CD14-positive monocyte (primary cell): ENCODE data around the gene RAB6A. TPM values are rescaled to one million over a fixed set of nuclear protein-coding genes. Genes with fewer than 3 reads are reported as not detected.

Source experiments
- DNase-seq, 3 donors: peaks; one replicate each; pipeline ENCODE4 v3.0.0-alpha.2; 2011 to 2022
- H2AFZ ChIP-seq: 2 replicates; pipeline ENCODE4 v1.6.0; 2012; ENCODE audit warnings: mild to moderate bottlenecking, low read depth, low read length, inconsistent platforms; ENCODE audit not compliant: insufficient read depth, poor library complexity, severe bottlenecking
- H3K27ac ChIP-seq, 2 donors: 1 replicate in 1 of 2; 2 replicates in 1 of 2; pipeline ENCODE4 v1.5.1; 2012 to 2013; ENCODE audit warnings: low read length in 2 of 2, control low read depth in 1 of 2, inconsistent platforms in 1 of 2, low read depth in 1 of 2, mild to moderate bottlenecking in 1 of 2
- H3K27me3 ChIP-seq, 2 donors: one replicate each; pipeline versions ENCODE4 v1.6.0 to v1.6.1; 2011 to 2013; ENCODE audit warnings: low read length in 2 of 2; ENCODE audit not compliant: control insufficient read depth in 2 of 2, insufficient read depth in 2 of 2
- H3K36me3 ChIP-seq, 2 donors: replicated peaks in 1 of 2; 1 replicate in 1 of 2; 2 replicates in 1 of 2; pipeline versions ENCODE4 v1.5.1 to v1.6.1; 2012 to 2013; ENCODE audit warnings: low read length in 2 of 2, control low read depth in 1 of 2, inconsistent platforms in 1 of 2, mild to moderate bottlenecking in 1 of 2; ENCODE audit not compliant: insufficient read depth in 2 of 2, control insufficient read depth in 1 of 2
- H3K4me1 ChIP-seq, 2 donors: 1 replicate in 1 of 2; 2 replicates in 1 of 2; pipeline versions ENCODE4 v1.5.1 to v1.6.1; 2012 to 2013; ENCODE audit warnings: low read length in 2 of 2, control low read depth in 1 of 2, inconsistent platforms in 1 of 2, mild to moderate bottlenecking in 1 of 2, moderate library complexity in 1 of 2; ENCODE audit not compliant: insufficient read depth in 2 of 2, control insufficient read depth in 1 of 2
- H3K4me2 ChIP-seq: replicated peaks from 2 replicates; pipeline ENCODE3; 2012; ENCODE audit warnings: low read length, moderate library complexity, mild to moderate bottlenecking; ENCODE audit not compliant: poor library complexity, severe bottlenecking; ENCODE audit errors: extremely low read depth
- H3K4me3 ChIP-seq, 3 experiments: fragments of 200-600 bp in 1 of 3; sonication (generic) in 1 of 3; replicated peaks in 1 of 3; 1 replicate in 2 of 3; 2 replicates in 1 of 3; pipeline ENCODE4 v1.5.1; 2011 to 2013; ENCODE audit warnings: low read length in 3 of 3, mild to moderate bottlenecking in 3 of 3, control low read depth in 2 of 3, low read depth in 2 of 3, inconsistent platforms in 1 of 3, moderate library complexity in 1 of 3
- H3K79me2 ChIP-seq: 2 replicates; pipeline ENCODE4 v1.6.0; 2012; ENCODE audit warnings: mild to moderate bottlenecking, control low read depth, inconsistent platforms, low read length, moderate library complexity; ENCODE audit not compliant: insufficient read depth
- H3K9ac ChIP-seq: 2 replicates; pipeline ENCODE4 v1.6.0; 2017; ENCODE audit warnings: low read length, mild to moderate bottlenecking; ENCODE audit not compliant: insufficient read depth, poor library complexity, severe bottlenecking
- H3K9me3 ChIP-seq, 2 donors: replicated peaks in 1 of 2; 1 replicate in 1 of 2; 2 replicates in 1 of 2; pipeline versions ENCODE4 v1.5.1 to v1.6.1; 2012 to 2013; ENCODE audit warnings: low read length in 2 of 2, control low read depth in 1 of 2; ENCODE audit not compliant: control insufficient read depth in 1 of 2, insufficient read depth in 1 of 2
- H4K20me1 ChIP-seq: 2 replicates; pipeline ENCODE4 v1.6.0; 2012; ENCODE audit warnings: mild to moderate bottlenecking, low read length, control low read depth, moderate library complexity; ENCODE audit not compliant: insufficient read depth
- H3K27ac Mint-ChIP-seq, 7 donors: one replicate each; pipeline ENCODE4 v1.8.0; 2020; ENCODE audit warnings: mild to moderate bottlenecking in 7 of 7, mixed read lengths in 7 of 7, moderate library complexity in 6 of 7, inconsistent platforms in 2 of 7
- H3K27me3 Mint-ChIP-seq, 3 donors: one replicate each; pipeline ENCODE4 v1.8.0; 2021 to 2022; ENCODE audit warnings: low read depth in 3 of 3, mild to moderate bottlenecking in 3 of 3, mixed read lengths in 3 of 3, moderate library complexity in 3 of 3, inconsistent platforms in 1 of 3
- H3K36me3 Mint-ChIP-seq, 2 donors: one replicate each; pipeline ENCODE4 v1.8.0; 2020; ENCODE audit warnings: mixed read lengths in 2 of 2, inconsistent platforms in 1 of 2, mild to moderate bottlenecking in 1 of 2
- H3K4me1 Mint-ChIP-seq: one replicate; pipeline ENCODE4 v1.8.0; 2020; ENCODE audit warnings: mild to moderate bottlenecking, mixed read lengths
- H3K4me3 Mint-ChIP-seq, 2 donors: one replicate each; pipeline ENCODE4 v1.8.0; 2020; ENCODE audit warnings: mild to moderate bottlenecking in 2 of 2, mixed read lengths in 2 of 2, moderate library complexity in 1 of 2
- H3K9me3 Mint-ChIP-seq, 7 donors: one replicate each; pipeline ENCODE4 v1.8.0; 2020 to 2022; ENCODE audit warnings: mixed read lengths in 7 of 7, mild to moderate bottlenecking in 6 of 7, moderate library complexity in 6 of 7, inconsistent platforms in 2 of 7
- WGBS: methylation state at CpG from one replicate; pipeline ENCODE4 v1.1.5; 2013; ENCODE audit warnings: missing lambda C conversion rate; ENCODE audit not compliant: insufficient coverage; 5-methylcytosine and 5-hydroxymethylcytosine counted together
- intact Hi-C, 2 donors: fragments of 100-400 bp; cut with micrococcal nuclease; formaldehyde crosslinking; loops; one replicate each; pipeline versions ENCODE4 v1.15.0 to v1.15.1; 2023
- polyA plus RNA-seq, 3 donors: library from polyadenylated mRNA; depleted of rRNA in 1 of 3; unstranded in 2 of 3; stranded (reverse) in 1 of 3; fragments of 300-500 nt in 2 of 3; fragments of >200 nt in 1 of 3; fragmentation: Illumina TruSeq in 2 of 3; gene quantifications; 1 replicate in 2 of 3; 2 replicates in 1 of 3; pipeline ENCODE4 v1.2.3, GENCODE V29; 2012 to 2021
- TF ChIP-seq, protein P1 (sequence below): fragments of 200-600 bp; IDR thresholded peaks from one replicate; pipeline ENCODE4 v1.8.0; 2022; ENCODE audit warnings: antibody characterized with exemption, mild to moderate bottlenecking

Gene RAB6A
- polyA plus RNA-seq, 3 donors, result 38.3 to 91.3 (median 78.6) TPM

DNA sequence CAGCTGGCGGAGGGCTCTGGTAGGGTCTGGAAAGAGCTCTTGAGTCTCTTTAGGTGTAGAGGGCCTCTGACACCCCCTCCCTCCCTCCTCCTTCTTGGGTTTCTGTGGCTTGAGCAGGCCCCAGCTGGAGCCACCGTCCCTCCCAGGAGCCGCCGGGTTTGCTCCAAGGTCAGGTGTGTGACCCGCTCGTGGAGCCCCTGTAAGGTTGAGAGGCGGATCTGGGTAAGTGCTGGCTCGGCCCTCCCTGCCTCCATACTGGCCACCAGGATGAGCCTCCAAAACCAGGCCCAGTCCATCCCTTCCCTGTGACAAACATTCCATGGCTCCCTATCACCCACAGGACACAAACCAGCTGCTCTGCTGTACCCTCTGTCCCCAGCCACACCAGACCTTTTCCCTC, 105.2 kb downstream of the RAB6A start:
- no peaks in the 10 kb centered on the region for H3K9me3 Mint-ChIP-seq
- Histone ChIP-seq H2AFZ (no peak overlapping the region), H3K27ac (no peak overlapping the region), H3K27me3 (peaks cover 0 to 4% of the 10 kb centered on the region in 2 donors), H3K4me1 (peaks cover 2 to 3% of the 10 kb centered on the region in 2 donors), H3K9me3 (no peaks in the 10 kb centered on the region), H3K79me2 (no peaks in the 10 kb centered on the region), H3K36me3 (no peaks in the 10 kb centered on the region), H3K4me2 (no peak overlapping the region), H3K4me3 (no peak overlapping the region), H4K20me1 (no peaks in the 10 kb centered on the region), H3K9ac (no peak overlapping the region)
- H3K27ac Mint-ChIP-seq, result peak overlapping the region in 1 of 7 donors; percentile 50
- intact Hi-C loops, result no loop called here
- H3K4me3 Mint-ChIP-seq, result no peak overlapping the region
- 88% methylated on average over 6 of the region's 8 CpGs for WGBS
- peaks cover 3 to 17% (median 6%) of the 10 kb centered on the region in 3 donors for H3K27me3 Mint-ChIP-seq
- DNase-seq, result no peak
- no peaks in the 10 kb centered on the region for H3K36me3 Mint-ChIP-seq
- TF ChIP-seq, protein P1, sequence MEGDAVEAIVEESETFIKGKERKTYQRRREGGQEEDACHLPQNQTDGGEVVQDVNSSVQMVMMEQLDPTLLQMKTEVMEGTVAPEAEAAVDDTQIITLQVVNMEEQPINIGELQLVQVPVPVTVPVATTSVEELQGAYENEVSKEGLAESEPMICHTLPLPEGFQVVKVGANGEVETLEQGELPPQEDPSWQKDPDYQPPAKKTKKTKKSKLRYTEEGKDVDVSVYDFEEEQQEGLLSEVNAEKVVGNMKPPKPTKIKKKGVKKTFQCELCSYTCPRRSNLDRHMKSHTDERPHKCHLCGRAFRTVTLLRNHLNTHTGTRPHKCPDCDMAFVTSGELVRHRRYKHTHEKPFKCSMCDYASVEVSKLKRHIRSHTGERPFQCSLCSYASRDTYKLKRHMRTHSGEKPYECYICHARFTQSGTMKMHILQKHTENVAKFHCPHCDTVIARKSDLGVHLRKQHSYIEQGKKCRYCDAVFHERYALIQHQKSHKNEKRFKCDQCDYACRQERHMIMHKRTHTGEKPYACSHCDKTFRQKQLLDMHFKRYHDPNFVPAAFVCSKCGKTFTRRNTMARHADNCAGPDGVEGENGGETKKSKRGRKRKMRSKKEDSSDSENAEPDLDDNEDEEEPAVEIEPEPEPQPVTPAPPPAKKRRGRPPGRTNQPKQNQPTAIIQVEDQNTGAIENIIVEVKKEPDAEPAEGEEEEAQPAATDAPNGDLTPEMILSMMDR, result no peak
- H3K4me1 Mint-ChIP-seq, result peaks cover 5% of the 10 kb centered on the region

DNA sequence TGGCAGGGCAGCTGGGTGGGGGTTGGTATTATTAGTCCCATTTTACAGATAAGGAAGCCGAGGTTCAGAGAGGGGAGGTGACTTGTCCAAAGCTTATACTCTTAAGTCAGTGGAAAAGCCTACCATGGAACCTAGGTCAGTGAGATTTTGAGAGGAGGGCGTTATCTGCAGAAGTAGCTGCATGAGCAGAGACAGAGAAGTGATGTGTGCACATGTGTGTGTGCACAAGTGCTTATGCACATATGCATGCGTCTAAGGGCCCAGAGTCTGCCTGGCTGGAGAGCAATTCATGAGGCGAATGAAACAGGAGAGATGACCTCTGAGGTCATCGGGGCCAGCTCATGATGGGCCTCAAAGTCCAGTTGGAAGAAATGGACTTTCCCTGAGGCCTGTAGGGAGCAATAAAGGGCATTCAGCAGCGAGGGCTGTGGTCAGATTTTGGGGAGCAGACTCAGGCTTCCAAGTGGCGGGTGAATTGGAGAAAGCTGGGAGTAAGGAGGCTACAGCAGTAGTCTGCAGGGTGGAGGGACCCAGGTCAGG, 106.3 kb downstream of the RAB6A start:
- Mint-ChIP-seq H3K4me1 (no peaks in the 10 kb centered on the region), H3K9me3 (peaks cover 0 to 2% (median 0%) of the 10 kb centered on the region in 7 donors), H3K4me3 (no peak overlapping the region), H3K36me3 (no peaks in the 10 kb centered on the region), H3K27ac (no peak overlapping the region), H3K27me3 (peaks cover 0 to 15% (median 5%) of the 10 kb centered on the region in 3 donors)
- Histone ChIP-seq H3K9ac (no peak overlapping the region), H3K27me3 (no peaks in the 10 kb centered on the region), H3K4me1 (no peaks in the 10 kb centered on the region), H3K9me3 (no peaks in the 10 kb centered on the region), H3K27ac (no peak overlapping the region), H3K79me2 (no peaks in the 10 kb centered on the region), H3K36me3 (no peaks in the 10 kb centered on the region), H3K4me2 (no peak overlapping the region), H3K4me3 (no peak overlapping the region), H4K20me1 (no peaks in the 10 kb centered on the region), H2AFZ (no peak overlapping the region)
- no peak for DNase-seq
- TF ChIP-seq, protein P1, result no peak
- intact Hi-C loops, result no loop called here
- WGBS, result 94% methylated on average over 7 of the region's 7 CpGs
